CD4-positive, alpha-beta T cell (primary cell): ENCODE results near the gene FUT1. TPM values are rescaled to one million over a fixed set of nuclear protein-coding genes. Genes with fewer than 3 reads are reported as not detected.
A peak's percentile ranks its signal among the peaks of the same experiment; 100 is the strongest.

Source experiments
- ATAC-seq: fragments of 200-7000 bp; cut with Tn5 transposase; one replicate; pipeline ENCODE4 v1.10.0; 2022; ENCODE audit warnings: mild to moderate bottlenecking; ENCODE audit not compliant: poor library complexity
- CTCF ChIA-PET: fragments of 350-600 bp; sonication (Branson Sonifier 250); formaldehyde crosslinking; loops from one replicate; lab custom pipeline; 2021; ENCODE audit warnings: antibody characterized with exemption, inconsistent platforms; lab: Charles Lee
- POLR2A ChIA-PET: fragments of 350-600 bp; sonication (Branson Sonifier 250); formaldehyde crosslinking; loops from one replicate; lab custom pipeline; 2021; ENCODE audit warnings: antibody characterized with exemption, inconsistent platforms; lab: Charles Lee
- DNase-seq, 14 experiments: peaks; one replicate each; pipeline ENCODE4 v3.0.0-alpha.2; 2013 to 2020; ENCODE audit warnings: mixed read lengths in 2 of 14
- H3K27ac ChIP-seq, 2 donors: one replicate each; pipeline versions ENCODE4 v1.5.1 to v1.7.0; 2013; ENCODE audit warnings: low read length in 2 of 2, low read depth in 1 of 2, mild to moderate bottlenecking in 1 of 2
- H3K27me3 ChIP-seq, 2 experiments: 1 replicate in 1 of 2; 2 replicates in 1 of 2; pipeline versions ENCODE4 v1.6.1 to v1.7.0; 2013; ENCODE audit warnings: low read length in 2 of 2, control low read depth in 1 of 2, mild to moderate bottlenecking in 1 of 2, moderate library complexity in 1 of 2; ENCODE audit not compliant: insufficient read depth in 2 of 2, control insufficient read depth in 1 of 2
- H3K36me3 ChIP-seq: one replicate; pipeline ENCODE4 v1.6.1; 2013; ENCODE audit warnings: low read length, control low read depth; ENCODE audit not compliant: insufficient read depth
- H3K4me1 ChIP-seq: one replicate; pipeline ENCODE4 v1.6.1; 2013; ENCODE audit warnings: low read length, control low read depth; ENCODE audit not compliant: insufficient read depth
- H3K4me3 ChIP-seq: one replicate; pipeline ENCODE4 v1.5.1; 2013; ENCODE audit warnings: mild to moderate bottlenecking, low read length, moderate library complexity
- H3K9me3 ChIP-seq, 2 experiments: 1 replicate in 1 of 2; 2 replicates in 1 of 2; pipeline versions ENCODE4 v1.6.1 to v1.7.0; 2013; ENCODE audit warnings: low read length in 2 of 2, mild to moderate bottlenecking in 2 of 2, control low read depth in 1 of 2, moderate library complexity in 1 of 2; ENCODE audit not compliant: control insufficient read depth in 1 of 2, insufficient read depth in 1 of 2
- H3K27ac Mint-ChIP-seq: one replicate; pipeline ENCODE4 v1.8.0; 2020; ENCODE audit warnings: mixed read lengths
- H3K27me3 Mint-ChIP-seq: one replicate; pipeline ENCODE4 v1.8.0; 2021; ENCODE audit warnings: mixed read lengths
- H3K36me3 Mint-ChIP-seq: one replicate; pipeline ENCODE4 v1.8.0; 2021; ENCODE audit warnings: low read depth, mixed read lengths
- H3K4me1 Mint-ChIP-seq: one replicate; pipeline ENCODE4 v1.8.0; 2021; ENCODE audit warnings: low read depth, mixed read lengths
- H3K4me3 Mint-ChIP-seq: one replicate; pipeline ENCODE4 v1.8.0; 2020; ENCODE audit warnings: mild to moderate bottlenecking, mixed read lengths
- H3K9me3 Mint-ChIP-seq: one replicate; pipeline ENCODE4 v1.8.0; 2020; ENCODE audit warnings: mixed read lengths
- CTCF ChIP-seq: fragments of 200-600 bp; IDR thresholded peaks from one replicate; pipeline ENCODE4 v1.8.0; 2022; ENCODE audit warnings: antibody characterized with exemption, mild to moderate bottlenecking
- intact Hi-C, 2 experiments: fragments of 100-400 bp; cut with DNase I in 1 of 2; cut with micrococcal nuclease in 1 of 2; formaldehyde crosslinking; loops; one replicate each; pipeline versions ENCODE4 v1.15.1 to v1.9.0; 2023 to 2025; cut with DNase I, micrococcal nuclease
- total RNA-seq, 174 experiments: library from RNA in 2 of 174; stranded (reverse) in 2 of 174; gene quantifications; one replicate each; pipeline ENCODE4 v1.2.3 and lab custom pipeline; 2021 to 2026

Gene FUT1
- total RNA-seq, 2 experiments from 2014 or later, result not detected

DNA sequence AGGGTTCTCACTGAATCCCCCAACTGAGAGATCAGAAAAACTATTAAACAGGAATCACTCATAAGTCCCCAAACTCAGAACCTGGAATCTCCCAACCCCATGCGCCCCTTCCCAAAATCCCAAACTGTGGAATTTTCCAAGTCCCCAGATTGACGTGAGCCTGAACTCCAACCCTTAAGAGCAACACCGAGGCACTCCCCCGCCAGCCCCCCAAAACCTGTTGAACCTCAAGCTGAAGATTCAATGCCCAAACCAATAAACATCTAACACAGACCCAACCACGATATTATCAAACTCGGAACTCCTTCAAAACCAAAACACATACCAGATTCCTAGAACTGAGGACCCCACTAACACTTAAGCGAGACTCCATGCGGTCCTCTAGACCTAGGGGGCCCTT lies 6.3 kb downstream of the FUT1 start:
- Mint-ChIP-seq H3K4me3 (no peak overlapping the region), H3K9me3 (no peaks in the 10 kb centered on the region), H3K4me1 (peaks cover 19% of the 10 kb centered on the region), H3K27ac (no peak overlapping the region), H3K27me3 (peaks cover 18% of the 10 kb centered on the region), H3K36me3 (no peaks in the 10 kb centered on the region)
- no peak for ATAC-seq
- Histone ChIP-seq H3K36me3 (no peaks in the 10 kb centered on the region), H3K4me3 (no peak overlapping the region), H3K27ac (no peak overlapping the region), H3K4me1 (peaks cover 20% of the 10 kb centered on the region), H3K27me3 (peaks cover 12 to 15% of the 10 kb centered on the region in 2 experiments), H3K9me3 (peaks cover 0 to 10% of the 10 kb centered on the region in 2 experiments)
- intact Hi-C loops, result loop anchor here in 1 of 2 experiments (5.0 kb wide), 1 partner anchor 246 kb away; the partner anchor contains the start of genes GYS1 and RUVBL2
- no peak for TF ChIP-seq CTCF
- DNase-seq, result no peak
- CTCF ChIA-PET, result no interaction called here
- POLR2A ChIA-PET, result no interaction called here

DNA sequence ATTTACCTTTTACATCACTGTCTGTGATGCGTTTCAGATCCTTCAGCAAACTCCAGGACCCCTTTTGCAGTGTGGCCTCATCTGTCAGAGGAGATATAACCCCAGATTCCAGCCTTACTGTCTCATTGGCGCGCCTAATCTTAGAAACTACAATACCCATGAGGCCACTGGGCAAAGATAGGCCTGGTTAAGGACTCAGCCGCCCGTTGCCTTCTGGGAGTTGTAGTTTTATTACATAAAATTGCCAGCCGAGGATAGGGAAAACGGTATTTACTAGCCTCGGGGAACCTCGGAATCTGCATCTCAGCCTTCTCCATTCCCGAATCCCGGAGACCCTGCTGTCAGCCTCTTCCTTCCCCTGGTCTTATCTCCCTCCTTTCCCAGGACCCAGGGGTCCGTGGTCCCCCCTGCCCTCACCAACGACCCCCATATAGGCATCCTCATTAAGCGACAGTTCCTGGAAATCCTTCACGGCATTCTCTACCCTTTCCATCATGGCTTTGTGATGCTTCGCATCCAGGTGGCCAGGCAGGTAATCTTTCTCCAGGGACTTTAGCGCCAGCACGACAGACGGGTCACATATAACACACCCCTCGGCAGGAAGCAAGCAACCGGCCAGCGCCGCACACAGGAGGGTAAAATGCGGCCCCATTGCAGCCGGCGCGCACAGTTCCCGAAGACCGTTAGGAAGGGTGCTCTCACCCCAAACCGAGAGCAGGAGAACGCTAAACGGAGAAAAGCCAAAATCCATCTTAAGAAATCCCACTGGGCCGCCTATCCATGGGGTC lies 7.0 kb downstream of the FUT1 start:
- peaks cover 12 to 22% of the 10 kb centered on the region in 2 experiments for H3K27me3 ChIP-seq
- Mint-ChIP-seq H3K27me3 (peaks cover 15% of the 10 kb centered on the region), H3K4me1 (peaks cover 21% of the 10 kb centered on the region), H3K27ac (no peak overlapping the region), H3K4me3 (no peak overlapping the region), H3K9me3 (no peaks in the 10 kb centered on the region), H3K36me3 (no peaks in the 10 kb centered on the region)
- H3K4me3 ChIP-seq, result no peak overlapping the region
- ChIA-PET CTCF (interaction anchor here (1.5 kb wide), 1 partner anchor 97 kb away, joined by 3 read pairs; no protein-coding TSS in a partner anchor), POLR2A (no interaction called here)
- H3K36me3 ChIP-seq, result no peaks in the 10 kb centered on the region
- ATAC-seq, result peak; percentile 81
- TF ChIP-seq CTCF, result no peak
- H3K9me3 ChIP-seq, result peaks cover 0 to 10% of the 10 kb centered on the region in 2 experiments
- H3K27ac ChIP-seq, result no peak overlapping the region
- intact Hi-C loops, result loop anchor here in 1 of 2 experiments (5.0 kb wide), 1 partner anchor 247 kb away; the partner anchor contains the start of genes GYS1 and RUVBL2
- peak in 13 of 14 experiments; percentile 25 to 80 (median 35) for DNase-seq
- peaks cover 27% of the 10 kb centered on the region for H3K4me1 ChIP-seq

GRCh38 chr19:48742096-48742495 lies 10.3 kb downstream of the FUT1 start:
- H3K36me3 Mint-ChIP-seq, result no peaks in the 10 kb centered on the region
- Histone ChIP-seq H3K4me1 (peaks cover 43% of the 10 kb centered on the region), H3K27me3 (peaks cover 12 to 25% of the 10 kb centered on the region in 2 experiments), H3K4me3 (no peak overlapping the region), H3K27ac (no peak overlapping the region), H3K9me3 (peaks cover 0 to 10% of the 10 kb centered on the region in 2 experiments), H3K36me3 (no peaks in the 10 kb centered on the region)
- CTCF ChIA-PET, result no interaction called here
- H3K4me3 Mint-ChIP-seq, result no peak overlapping the region
- H3K27ac Mint-ChIP-seq, result no peak overlapping the region
- H3K9me3 Mint-ChIP-seq, result no peaks in the 10 kb centered on the region
- intact Hi-C loops, result no loop called here
- H3K4me1 Mint-ChIP-seq, result peaks cover 29% of the 10 kb centered on the region
- ATAC-seq (no peak), DNase-seq (no peak)
- POLR2A ChIA-PET, result interaction anchor here (0.7 kb wide), 1 partner anchor 57 kb away, joined by 3 read pairs; no protein-coding TSS in a partner anchor
- peaks cover 15% of the 10 kb centered on the region for H3K27me3 Mint-ChIP-seq
- no peak for TF ChIP-seq CTCF
